ENCODE data around the gene CENPW. TPM values are rescaled to one million over a fixed set of nuclear protein-coding genes. Genes with fewer than 3 reads are reported as not detected.

Gene CENPW
- total RNA-seq, 1 experiment from 2014 or later = 62.1 TPM

GRCh38 chr6:126313941-126314340, 26.0 kb upstream of the CENPW start:
- H3K4me3 ChIP-seq (ENCODE audit: low read depth in 2 of 2, low read length in 2 of 2) = no peak overlapping the region
- no peaks in the 10 kb centered on the region for H3K4me1 ChIP-seq (ENCODE audit: control insufficient read depth, insufficient read depth, low read length)
- DNase-seq (ENCODE audit: low read depth, low spot score) (no peak), ATAC-seq (no peak)
- H3K36me3 ChIP-seq (ENCODE audit: control insufficient read depth, insufficient read depth, low read length) = no peaks in the 10 kb centered on the region
- intact Hi-C loops (cut with micrococcal nuclease; ENCODE audit: unreplicated experiment) (no loop called here), in situ Hi-C loops (cut with HindIII; ENCODE audit: low pct_unique_long_range_greater_than_20kb, low sequenced_read_pairs) (no loop called here)
- ChIA-PET POLR2A (no interaction called here), CTCF (no interaction called here)
- H3K9me3 ChIP-seq (ENCODE audit: control insufficient read depth, insufficient read depth, low read depth, low read length) = no peaks in the 10 kb centered on the region
- BruUV-seq (replicated peaks) = no TSS peak
- H3K27me3 ChIP-seq (ENCODE audit: control insufficient read depth, insufficient read depth, low read length) = no peaks in the 10 kb centered on the region
- H3K27ac ChIP-seq (ENCODE audit: low read length) = no peak overlapping the region
- no peak for TF ChIP-seq CTCF (IDR thresholded peaks at IDR 0.05)
- TF ChIP-seq POLR2AphosphoS5 (IDR thresholded peaks at IDR 0.05; ENCODE audit: low read depth, low read length) = no peak
- no peak for TF ChIP-seq SIN3A (IDR thresholded peaks at IDR 0.05; ENCODE audit: borderline replicate concordance, insufficient read depth, low read depth, low read length)
- TF ChIP-seq TCF7L2 (IDR thresholded peaks at IDR 0.05; ENCODE audit: low read depth, low read length) = no peak
- TF ChIP-seq REST (IDR thresholded peaks at IDR 0.05; ENCODE audit: insufficient read depth in 1 of 2, low read depth in 2 of 2, low read length in 1 of 2) = no peak

GRCh38 chr6:126318797-126319196, 21.1 kb upstream of the CENPW start:
- no peaks in the 10 kb centered on the region for H3K4me1 ChIP-seq (ENCODE audit: control insufficient read depth, insufficient read depth, low read length)
- in situ Hi-C loops (cut with HindIII; ENCODE audit: low pct_unique_long_range_greater_than_20kb, low sequenced_read_pairs) (no loop called here), intact Hi-C loops (cut with micrococcal nuclease; ENCODE audit: unreplicated experiment) (no loop called here)
- ChIA-PET POLR2A (no interaction called here), CTCF (no interaction called here)
- H3K9me3 ChIP-seq (ENCODE audit: control insufficient read depth, insufficient read depth, low read depth, low read length) = no peaks in the 10 kb centered on the region
- no peak for ATAC-seq
- BruUV-seq (replicated peaks) = no TSS peak
- H3K27me3 ChIP-seq (ENCODE audit: control insufficient read depth, insufficient read depth, low read length) = no peaks in the 10 kb centered on the region
- H3K4me3 ChIP-seq (ENCODE audit: low read depth in 2 of 2, low read length in 2 of 2) = no peak overlapping the region
- no peak for DNase-seq (ENCODE audit: low read depth, low spot score)
- TF ChIP-seq REST (IDR thresholded peaks at IDR 0.05; ENCODE audit: insufficient read depth in 1 of 2, low read depth in 2 of 2, low read length in 1 of 2) (no peak), POLR2AphosphoS5 (IDR thresholded peaks at IDR 0.05; ENCODE audit: low read depth, low read length) (no peak), TCF7L2 (IDR thresholded peaks at IDR 0.05; ENCODE audit: low read depth, low read length) (no peak), CTCF (IDR thresholded peaks at IDR 0.05) (no peak), SIN3A (IDR thresholded peaks at IDR 0.05; ENCODE audit: borderline replicate concordance, insufficient read depth, low read depth, low read length) (no peak)
- no peak overlapping the region for H3K27ac ChIP-seq (ENCODE audit: low read length)
- no peaks in the 10 kb centered on the region for H3K36me3 ChIP-seq (ENCODE audit: control insufficient read depth, insufficient read depth, low read length)
